Retinal pigment epithelial cell (primary cell): Measurements from ENCODE around the gene ZPBP2.
"Not testable (repeated sequence)": the region's sequence is repeated elsewhere in the genome, so short reads cannot be mapped to it uniquely, and the experiment has no call there.

Experiments used
- DNase-seq: peaks from one replicate; pipeline ENCODE4 v3.0.0-alpha.2; 2010; ENCODE audit warnings: low read depth
- H3K4me3 ChIP-seq: 2 replicates; pipeline ENCODE4 v1.5.1; 2011; ENCODE audit warnings: mild to moderate bottlenecking, low read length, control low read depth, moderate library complexity
- CTCF ChIP-seq: conservative IDR thresholded peaks from 2 replicates; pipeline ENCODE4 v1.5.1; 2011; ENCODE audit warnings: low read depth, low read length, control low read depth, inconsistent platforms

The ZPBP2 gene

GRCh38 chr17:39867084-39867879 is 720 bp upstream of the ZPBP2 start:
- DNase-seq, result no peak
- H3K4me3 ChIP-seq, result no peak overlapping the region
- TF ChIP-seq CTCF, result no peak

DNA sequence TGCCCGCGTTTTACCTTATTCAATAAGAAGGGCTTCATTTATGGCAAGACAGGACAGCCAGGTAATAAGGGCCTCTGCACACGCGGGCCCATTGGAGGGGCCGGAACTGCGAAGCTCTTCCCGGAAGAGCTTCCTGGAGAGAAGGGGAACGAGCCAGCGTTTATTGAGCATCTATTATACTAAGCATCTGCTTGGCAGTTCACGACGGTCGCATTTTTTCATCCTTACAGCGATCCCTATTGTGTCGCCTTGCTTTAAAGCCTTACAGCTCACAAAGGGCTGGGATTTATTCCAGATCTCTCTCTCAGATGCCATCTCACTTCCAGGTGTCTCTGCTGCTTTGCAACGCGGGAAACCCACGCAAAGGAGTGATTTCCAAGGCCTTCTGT is 546 bp downstream of the ZPBP2 start:
- DNase-seq, result no peak
- H3K4me3 ChIP-seq, result no peak overlapping the region
- no peak for TF ChIP-seq CTCF

- no peak overlapping the region for H3K4me3 ChIP-seq
- TF ChIP-seq CTCF, result no peak
- no peak for DNase-seq
These were observed 2.8 kb downstream of the ZPBP2 start for GRCh38 chr17:39870776-39871175.

DNA sequence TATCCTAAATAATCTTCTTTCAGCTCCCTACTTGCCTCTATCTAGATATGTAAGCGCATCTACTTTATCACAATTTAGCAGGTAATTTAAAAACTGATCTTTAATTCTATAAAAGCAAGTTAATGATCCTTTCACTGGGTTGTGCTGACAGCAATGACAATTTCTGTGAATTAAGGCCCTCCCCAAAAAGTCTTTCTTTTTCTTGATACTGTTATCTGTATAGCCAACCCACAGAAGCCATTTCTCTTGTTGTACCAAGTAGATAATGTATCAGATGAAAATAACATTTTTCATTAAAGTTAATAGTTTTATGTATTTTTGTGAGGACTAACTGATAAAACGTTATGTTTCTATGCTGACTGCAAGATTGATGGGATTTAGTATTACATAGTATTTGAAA is 3.8 kb downstream of the ZPBP2 start:
- no peak for DNase-seq
- no peak overlapping the region for H3K4me3 ChIP-seq

DNA sequence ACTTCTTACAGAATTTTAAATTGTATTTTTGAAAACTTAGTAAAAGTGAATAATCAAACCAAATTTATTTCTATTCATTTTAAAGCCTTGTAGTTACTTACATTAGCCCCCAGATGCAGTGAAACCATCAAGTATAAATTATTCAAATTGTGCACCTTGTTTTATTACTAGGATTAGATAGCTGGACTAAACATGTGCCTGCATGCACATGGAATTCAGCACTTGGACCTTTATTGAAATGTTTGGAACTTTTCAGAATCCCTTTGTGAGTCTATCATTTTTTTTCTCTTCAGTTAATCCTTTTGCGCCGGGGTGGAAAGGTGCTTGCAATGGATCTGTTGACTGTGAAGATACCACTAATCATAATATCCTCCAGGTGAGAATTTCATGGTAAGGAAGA is 4.7 kb downstream of the ZPBP2 start:
- peak; percentile 21 for TF ChIP-seq CTCF
- no peak overlapping the region for H3K4me3 ChIP-seq
- DNase-seq, result no peak

More for the DNA sequence above, 3.8 kb downstream of the ZPBP2 start:
- TF ChIP-seq CTCF, result no peak

- not testable (repeated sequence) for H3K4me3 ChIP-seq, DNase-seq
These were observed 18.1 kb downstream of the ZPBP2 start for GRCh38 chr17:39886102-39886501.

GRCh38 chr17:39887078-39887477 is 19.1 kb downstream of the ZPBP2 start:
- DNase-seq, result no peak
- H3K4me3 ChIP-seq, result no peak overlapping the region
- no peak for TF ChIP-seq CTCF

DNA sequence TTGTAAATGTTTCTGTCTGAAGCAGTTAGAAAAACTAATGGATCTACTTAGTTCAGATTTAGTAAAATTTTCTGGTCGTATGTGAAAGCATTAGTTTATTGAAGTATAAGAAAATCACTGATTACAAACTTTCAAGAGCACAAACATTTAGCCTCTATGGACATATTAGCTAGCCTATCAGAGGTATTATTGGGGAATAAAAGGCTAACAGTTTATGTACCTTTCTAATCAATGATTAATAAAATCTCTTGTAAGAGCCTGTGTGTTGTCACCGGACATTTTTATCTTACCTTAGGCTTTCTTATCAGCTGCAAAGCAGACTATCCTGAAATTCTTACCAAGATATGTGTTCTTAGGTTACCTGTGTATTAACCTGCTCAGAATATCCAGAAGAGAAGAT is 21.2 kb downstream of the ZPBP2 start:
- no peak for TF ChIP-seq CTCF
- no peak for DNase-seq
- H3K4me3 ChIP-seq, result no peak overlapping the region
